ENCODE data around the gene HSDL1. TPM values are rescaled to one million over a fixed set of nuclear protein-coding genes. Genes with fewer than 3 reads are reported as not detected.

Gene HSDL1
- total RNA-seq, 4 donors from 2014 or later, result 20.2 to 26.8 (median 22.6) TPM

GRCh38 chr16:84091460-84091859 is 53.5 kb downstream of the HSDL1 start:
- DNase-seq, result no peak
- TF ChIP-seq, protein P1, sequence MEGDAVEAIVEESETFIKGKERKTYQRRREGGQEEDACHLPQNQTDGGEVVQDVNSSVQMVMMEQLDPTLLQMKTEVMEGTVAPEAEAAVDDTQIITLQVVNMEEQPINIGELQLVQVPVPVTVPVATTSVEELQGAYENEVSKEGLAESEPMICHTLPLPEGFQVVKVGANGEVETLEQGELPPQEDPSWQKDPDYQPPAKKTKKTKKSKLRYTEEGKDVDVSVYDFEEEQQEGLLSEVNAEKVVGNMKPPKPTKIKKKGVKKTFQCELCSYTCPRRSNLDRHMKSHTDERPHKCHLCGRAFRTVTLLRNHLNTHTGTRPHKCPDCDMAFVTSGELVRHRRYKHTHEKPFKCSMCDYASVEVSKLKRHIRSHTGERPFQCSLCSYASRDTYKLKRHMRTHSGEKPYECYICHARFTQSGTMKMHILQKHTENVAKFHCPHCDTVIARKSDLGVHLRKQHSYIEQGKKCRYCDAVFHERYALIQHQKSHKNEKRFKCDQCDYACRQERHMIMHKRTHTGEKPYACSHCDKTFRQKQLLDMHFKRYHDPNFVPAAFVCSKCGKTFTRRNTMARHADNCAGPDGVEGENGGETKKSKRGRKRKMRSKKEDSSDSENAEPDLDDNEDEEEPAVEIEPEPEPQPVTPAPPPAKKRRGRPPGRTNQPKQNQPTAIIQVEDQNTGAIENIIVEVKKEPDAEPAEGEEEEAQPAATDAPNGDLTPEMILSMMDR (IDR thresholded peaks at IDR 0.05 in 4 of 5, conservative IDR thresholded peaks at IDR 0.05 in 1 of 5), result no peak
- no peak for TF ChIP-seq POLR2A (IDR thresholded peaks at IDR 0.05)
- in situ Hi-C loops (cut with MboI; ENCODE audit: low sequenced_read_pairs in 4 of 4), result loop anchor here in 1 of 4 donors (25.0 kb wide), 1 partner anchor 96 kb away; the partner anchor contains the start of genes ADAD2 and TAF1C
- Histone ChIP-seq H3K27me3 (no peaks in the 10 kb centered on the region), H3K4me3 (no peak overlapping the region), H3K27ac (no peak overlapping the region), H3K4me1 (no peaks in the 10 kb centered on the region), H3K9me3 (no peaks in the 10 kb centered on the region), H3K36me3 (peaks cover 0 to 99% of the 10 kb centered on the region in 2 donors)
- intact Hi-C loops (cut with DNase I; ENCODE audit: low total_unique reads), result no loop called here
- no peak for ATAC-seq

DNA sequence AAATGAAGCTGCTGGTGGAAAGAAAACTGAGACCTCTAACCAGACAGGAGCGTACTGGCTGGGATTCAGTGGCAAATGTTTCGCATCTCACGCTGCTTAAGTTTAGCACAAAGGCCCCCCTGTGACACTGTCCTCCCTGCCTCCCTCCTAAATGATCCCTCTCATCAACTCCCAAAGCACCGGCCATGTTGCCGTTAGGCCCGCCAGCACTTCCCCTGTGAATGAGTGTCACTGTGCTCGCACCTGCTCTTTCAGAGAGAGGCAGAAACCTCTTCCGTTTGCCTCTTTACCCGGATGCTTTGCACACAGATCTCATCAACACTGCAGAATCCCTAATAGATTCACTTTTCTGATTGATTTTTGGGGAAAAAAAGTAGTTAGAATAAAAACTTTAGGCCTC is 54.8 kb downstream of the HSDL1 start:
- H3K4me1 ChIP-seq, result no peaks in the 10 kb centered on the region
- intact Hi-C loops (cut with DNase I; ENCODE audit: low total_unique reads), result no loop called here
- H3K9me3 ChIP-seq, result no peaks in the 10 kb centered on the region
- H3K36me3 ChIP-seq, result peaks cover 0 to 95% of the 10 kb centered on the region in 2 donors
- H3K27me3 ChIP-seq, result no peaks in the 10 kb centered on the region
- DNase-seq (no peak), ATAC-seq (no peak)
- no peak for TF ChIP-seq POLR2A (IDR thresholded peaks at IDR 0.05)
- TF ChIP-seq, protein P1 (IDR thresholded peaks at IDR 0.05 in 4 of 5, conservative IDR thresholded peaks at IDR 0.05 in 1 of 5), result no peak
- no peak overlapping the region for H3K27ac ChIP-seq
- in situ Hi-C loops (cut with MboI; ENCODE audit: low sequenced_read_pairs in 4 of 4), result loop anchor here in 1 of 4 donors (25.0 kb wide), 1 partner anchor 97 kb away; the partner anchor contains the start of genes ADAD2 and TAF1C
- H3K4me3 ChIP-seq, result no peak overlapping the region

DNA sequence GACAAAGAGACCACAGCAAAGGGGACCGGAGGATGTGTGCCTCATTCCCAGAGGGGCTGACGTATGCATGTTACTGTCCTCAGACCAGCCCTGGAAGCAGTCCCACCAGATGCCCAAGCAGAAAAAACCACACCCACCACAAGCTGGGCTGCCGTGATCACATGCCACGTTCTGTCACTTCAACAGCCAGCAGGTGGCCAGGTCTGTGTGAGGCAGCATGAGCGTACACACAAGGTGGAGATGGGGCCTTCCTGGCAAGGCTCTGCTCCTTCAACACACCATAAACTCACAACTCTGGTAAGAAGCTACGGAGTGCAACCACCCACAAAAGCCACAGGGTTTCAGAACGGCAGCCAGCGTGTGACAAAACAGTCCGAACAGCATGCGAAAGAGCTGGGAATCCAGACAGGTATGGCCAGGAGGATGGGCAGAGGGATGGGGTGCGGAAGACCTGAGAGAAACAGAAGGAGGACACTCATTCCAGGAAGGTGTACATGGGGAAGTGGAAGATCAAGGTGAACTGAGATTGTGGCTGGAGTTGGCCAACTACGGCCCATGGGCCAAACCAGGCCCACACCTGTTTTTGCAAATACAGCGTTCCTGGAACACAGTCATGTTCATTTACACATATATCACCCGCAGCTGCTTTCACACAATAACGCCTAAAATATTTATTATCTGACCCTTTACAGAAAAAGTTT is 56.1 kb downstream of the HSDL1 start:
- in situ Hi-C loops (cut with MboI; ENCODE audit: low sequenced_read_pairs in 4 of 4) (loop anchor here (10.0 to 25.0 kb wide), 3 partner anchors 86 to 98 kb away; partner anchors contain the start of genes TAF1C (in 2 of the 4) and ADAD2 (in 1 of the 4)), intact Hi-C loops (cut with DNase I; ENCODE audit: low total_unique reads) (loop anchor here (5.0 kb wide), 1 partner anchor 48 kb away; no protein-coding TSS in a partner anchor)
- no peaks in the 10 kb centered on the region for H3K27me3 ChIP-seq
- no peaks in the 10 kb centered on the region for H3K9me3 ChIP-seq
- no peak overlapping the region for H3K4me3 ChIP-seq
- H3K4me1 ChIP-seq, result no peaks in the 10 kb centered on the region
- H3K27ac ChIP-seq, result no peak overlapping the region
- TF ChIP-seq, protein P1 (IDR thresholded peaks at IDR 0.05 in 4 of 5, conservative IDR thresholded peaks at IDR 0.05 in 1 of 5), result no peak
- TF ChIP-seq POLR2A (IDR thresholded peaks at IDR 0.05), result no peak
- peaks cover 0 to 90% of the 10 kb centered on the region in 2 donors for H3K36me3 ChIP-seq
- DNase-seq, result no peak
- ATAC-seq, result no peak

GRCh38 chr16:84087466-84088151 is 57.4 kb downstream of the HSDL1 start:
- Histone ChIP-seq H3K27ac (no peak overlapping the region), H3K4me1 (no peaks in the 10 kb centered on the region), H3K9me3 (no peaks in the 10 kb centered on the region), H3K36me3 (peaks cover 0 to 90% of the 10 kb centered on the region in 2 donors), H3K27me3 (no peaks in the 10 kb centered on the region), H3K4me3 (no peak overlapping the region)
- in situ Hi-C loops (cut with MboI; ENCODE audit: low sequenced_read_pairs in 4 of 4), result loop anchor here (10.0 to 25.0 kb wide), 3 partner anchors 87 to 100 kb away; partner anchors contain the start of genes TAF1C (in 2 of the 4) and ADAD2 (in 1 of the 4)
- TF ChIP-seq, protein P1 (IDR thresholded peaks at IDR 0.05 in 4 of 5, conservative IDR thresholded peaks at IDR 0.05 in 1 of 5), result no peak
- no peak for TF ChIP-seq POLR2A (IDR thresholded peaks at IDR 0.05)
- ATAC-seq (no peak), DNase-seq (no peak)
- intact Hi-C loops (cut with DNase I; ENCODE audit: low total_unique reads), result loop anchor here (5.0 kb wide), 1 partner anchor 50 kb away; no protein-coding TSS in a partner anchor
